PC-3 (cell line): ENCODE measurements around the gene IDH3G. TPM values are rescaled to one million over a fixed set of nuclear protein-coding genes. Genes with fewer than 3 reads are reported as not detected.

Experiments
- ATAC-seq: fragments of 200-7000 bp; cut with Tn5 transposase; 2 replicates; pipeline ENCODE4 v1.9.1; 2020; ENCODE audit warnings: mild to moderate bottlenecking, moderate library complexity
- BruUV-seq: library from RNA; stranded (reverse); fragments of 400-500 nt; replicated peaks from 2 replicates; lab custom pipeline; 2021; lab: Mats Ljungman, UMichigan
- CTCF ChIA-PET: fragments of 300-600 bp; sonication (Branson Sonifier 250); formaldehyde crosslinking; loops from one replicate; lab custom pipeline; 2022; ENCODE audit warnings: antibody characterized with exemption; lab: Charles Lee
- POLR2A ChIA-PET: fragments of 300-600 bp; sonication (Branson Sonifier 250); formaldehyde crosslinking; loops from one replicate; lab custom pipeline; 2022; ENCODE audit warnings: antibody characterized with exemption; ENCODE audit not compliant: unreplicated experiment; lab: Charles Lee
- DNase-seq: peaks from one replicate; pipeline ENCODE4 v3.0.0-alpha.2; 2015
- H2AFZ ChIP-seq: fragments of 300-600 bp; sonication (generic); 2 replicates; pipeline ENCODE4 v1.6.0; 2016; ENCODE audit warnings: antibody characterized with exemption, low read length
- H3F3A ChIP-seq: fragments of 300-600 bp; sonication (generic); one replicate; pipeline ENCODE4 v1.6.0; 2017; ENCODE audit warnings: antibody characterized with exemption, low read length, control low read depth, mild to moderate bottlenecking; ENCODE audit not compliant: unreplicated experiment
- H3K27ac ChIP-seq: fragments of 300-600 bp; sonication (generic); 2 replicates; pipeline ENCODE4 v1.5.1; 2016; ENCODE audit warnings: mild to moderate bottlenecking, low read length
- H3K27me3 ChIP-seq: fragments of 300-600 bp; sonication (generic); 2 replicates; pipeline ENCODE4 v1.6.1; 2016; ENCODE audit warnings: low read length, mixed read lengths
- H3K36me3 ChIP-seq: fragments of 300-600 bp; sonication (generic); 2 replicates; pipeline ENCODE4 v1.6.1; 2016; ENCODE audit warnings: low read depth, mixed run types, low read length, mixed read lengths
- H3K4me1 ChIP-seq: fragments of 300-600 bp; sonication (generic); 2 replicates; pipeline ENCODE4 v1.5.1; 2016; ENCODE audit warnings: low read length; ENCODE audit not compliant: insufficient read depth
- H3K4me2 ChIP-seq: fragments of 300-600 bp; sonication (generic); 2 replicates; pipeline ENCODE4 v1.6.0; 2016; ENCODE audit warnings: low read length
- H3K4me3 ChIP-seq: fragments of 300-600 bp; sonication (generic); 2 replicates; pipeline ENCODE4 v1.5.1; 2016; ENCODE audit warnings: mild to moderate bottlenecking, low read length, mixed read lengths
- H3K79me2 ChIP-seq: fragments of 300-600 bp; sonication (generic); 2 replicates; pipeline ENCODE4 v1.6.1; 2017; ENCODE audit warnings: low read length, mixed read lengths
- H3K9ac ChIP-seq: fragments of 300-600 bp; sonication (generic); 2 replicates; pipeline ENCODE4 v1.6.0; 2016; ENCODE audit warnings: mild to moderate bottlenecking, low read length
- H3K9me2 ChIP-seq: fragments of 300-600 bp; sonication (generic); replicated peaks from 2 replicates; pipeline ENCODE4 v1.6.1; 2016; ENCODE audit warnings: mixed run types, low read length, mixed read lengths
- H3K9me3 ChIP-seq: fragments of 300-600 bp; sonication (generic); 2 replicates; pipeline ENCODE4 v1.6.1; 2016; ENCODE audit warnings: low read length, mixed read lengths
- H4K20me1 ChIP-seq: fragments of 300-600 bp; sonication (generic); 2 replicates; pipeline ENCODE4 v1.6.1; 2016; ENCODE audit warnings: low read length, mixed read lengths
- CTCF ChIP-seq: fragments of 300-600 bp; sonication (generic); conservative IDR thresholded peaks from 2 replicates; pipeline ENCODE4 v1.5.1; 2017; ENCODE audit warnings: antibody characterized with exemption, low read depth, mild to moderate bottlenecking, low read length
- EZH2 ChIP-seq: fragments of 300-600 bp; sonication (generic); IDR thresholded peaks from one replicate; pipeline ENCODE4 v1.6.1; 2017; ENCODE audit warnings: antibody characterized with exemption, mild to moderate bottlenecking, low read length; ENCODE audit not compliant: unreplicated experiment
- EZH2phosphoT487 ChIP-seq: fragments of 300-600 bp; sonication (generic); IDR thresholded peaks from 2 replicates; pipeline ENCODE4 v1.6.1; 2018; ENCODE audit warnings: mild to moderate bottlenecking, antibody characterized with exemption, low read length, borderline replicate concordance
- intact Hi-C: fragments of 100-400 bp; cut with micrococcal nuclease; formaldehyde crosslinking; loops from 2 replicates; pipeline ENCODE4 v1.9.0; 2023
- total RNA-seq: library from RNA; depleted of rRNA; stranded (reverse); fragments of >200 nt; gene quantifications from 2 replicates; pipeline ENCODE4 v1.2.3, GENCODE V29; 2014

The IDH3G gene
- total RNA-seq, 1 experiment from 2014 or later: 104 TPM

GRCh38 chrX:153741446-153741845, 52.7 kb downstream of the IDH3G start:
- no peak overlapping the region for H3K9ac ChIP-seq
- no peak overlapping the region for H2AFZ ChIP-seq
- H3K36me3 ChIP-seq: peaks cover 4% of the 10 kb centered on the region; the same call in 1 of the 2 replicates
- intact Hi-C loops: no loop called here
- H3F3A ChIP-seq: no peaks in the 10 kb centered on the region
- DNase-seq (no peak), ATAC-seq (no peak)
- no peak overlapping the region for H3K4me2 ChIP-seq
- ChIA-PET CTCF (no interaction called here), POLR2A (no interaction called here)
- H3K27me3 ChIP-seq: no peaks in the 10 kb centered on the region
- no peak overlapping the region for H3K27ac ChIP-seq
- H3K9me3 ChIP-seq: no peaks in the 10 kb centered on the region
- no peaks in the 10 kb centered on the region for H3K4me1 ChIP-seq
- no TSS peak for BruUV-seq
- H3K4me3 ChIP-seq: no peak overlapping the region
- H4K20me1 ChIP-seq: no peaks in the 10 kb centered on the region
- TF ChIP-seq CTCF: no peak
- no peak for TF ChIP-seq EZH2
- TF ChIP-seq EZH2phosphoT487: no peak
- H3K79me2 ChIP-seq: no peaks in the 10 kb centered on the region
- no peaks in the 10 kb centered on the region for H3K9me2 ChIP-seq

GRCh38 chrX:153740631-153741222, 53.4 kb downstream of the IDH3G start:
- CTCF ChIA-PET: no interaction called here

More at GRCh38 chrX:153740631-153741222, 53.4 kb downstream of the IDH3G start:
- Histone ChIP-seq H3K9ac (no peak overlapping the region), H3K9me2 (no peaks in the 10 kb centered on the region), H2AFZ (no peak overlapping the region), H3K9me3 (no peaks in the 10 kb centered on the region), H3K27me3 (no peaks in the 10 kb centered on the region), H3K4me2 (no peak overlapping the region), H3K27ac (no peak overlapping the region), H3K4me1 (no peaks in the 10 kb centered on the region), H3K4me3 (no peak overlapping the region), H3K36me3 (peaks cover 4% of the 10 kb centered on the region; the same call in 1 of the 2 replicates), H3K79me2 (no peaks in the 10 kb centered on the region), H3F3A (no peaks in the 10 kb centered on the region), H4K20me1 (no peaks in the 10 kb centered on the region)
- POLR2A ChIA-PET: no interaction called here
- intact Hi-C loops: no loop called here
- ATAC-seq (no peak), DNase-seq (no peak)
- no peak for TF ChIP-seq EZH2
- no peak for TF ChIP-seq EZH2phosphoT487
- no peak for TF ChIP-seq CTCF
- no TSS peak for BruUV-seq
